K562 (cell line): Measurements from ENCODE around the gene PTPRC. TPM values are rescaled to one million over a fixed set of nuclear protein-coding genes. Genes with fewer than 3 reads are reported as not detected.

Experiments used
- ATAC-seq: fragments of 200-7000 bp; cut with Tn5 transposase; 3 replicates; pipeline ENCODE4 v1.9.1; 2020; ENCODE audit warnings: moderate library complexity
- BruUV-seq: library from RNA; stranded (reverse); fragments of 400-500 nt; replicated peaks from 2 replicates; lab custom pipeline; 2021; lab: Mats Ljungman, UMichigan
- CTCF ChIA-PET: fragments of 300-600 bp; formaldehyde crosslinking; extraction: SDS; loops from one replicate; lab custom pipeline; 2021; ENCODE audit warnings: low intra/inter-chr PET ratio; lab: Yijun Ruan, JAX
- POLR2A ChIA-PET: fragments of 300-600, 350-650 bp; sonication (Branson Sonifier 250); formaldehyde crosslinking; extraction: SDS; loops from one replicate; lab custom pipeline; 2021; ENCODE audit warnings: antibody characterized with exemption, inconsistent platforms; lab: Yijun Ruan, JAX
- DNase-seq, 4 experiments: peaks; one replicate each; pipeline versions ENCODE4 v3.0.0 to v3.0.0-alpha.2; 2011 to 2018; ENCODE audit warnings: low spot score in 3 of 4, mixed read lengths in 3 of 4; ENCODE audit errors: extremely low read depth in 1 of 4
- FAIRE-seq: peaks from 2 replicates; lab custom pipeline; 2011; peaks lifted over from hg19 to GRCh38; lab: Jason Lieb, UNC
- H2AFZ ChIP-seq: 2 replicates; pipeline ENCODE4 v1.6.0; 2011; ENCODE audit warnings: low read depth, low read length, control low read depth, inconsistent platforms
- H3K27ac ChIP-seq: fragments of 200-600 bp; 3 replicates; pipeline ENCODE4 v1.8.0; 2011; ENCODE audit warnings: low read depth, mild to moderate bottlenecking, control low read depth, inconsistent platforms, low read length, moderate library complexity, mixed read lengths; ENCODE audit errors: extremely low read depth
- H3K27me3 ChIP-seq, 2 experiments: fragments of 300-600 bp in 1 of 2; 2 replicates in 1 of 2; 3 replicates in 1 of 2; pipeline versions ENCODE4 v1.6.0 to v1.8.0; 2011; ENCODE audit warnings: inconsistent platforms in 2 of 2, low read length in 2 of 2, mild to moderate bottlenecking in 1 of 2, mixed read lengths in 1 of 2, moderate library complexity in 1 of 2; ENCODE audit not compliant: control insufficient read depth in 2 of 2, insufficient read depth in 2 of 2
- H3K36me3 ChIP-seq: fragments of 300-600 bp; 3 replicates; pipeline ENCODE4 v1.8.0; 2011; ENCODE audit warnings: mild to moderate bottlenecking, low read length, inconsistent platforms; ENCODE audit not compliant: control insufficient read depth, insufficient read depth
- H3K4me1 ChIP-seq, 2 experiments: fragments of 200-600 bp in 1 of 2; replicated peaks in 1 of 2; 2 replicates in 1 of 2; 3 replicates in 1 of 2; pipeline versions ENCODE4 v1.5.1 to v1.8.0; 2011; ENCODE audit warnings: inconsistent platforms in 2 of 2, low read length in 2 of 2, mild to moderate bottlenecking in 1 of 2, mixed read lengths in 1 of 2, moderate library complexity in 1 of 2; ENCODE audit not compliant: control insufficient read depth in 2 of 2, insufficient read depth in 2 of 2
- H3K4me2 ChIP-seq: 2 replicates; pipeline ENCODE4 v1.6.1; 2011; ENCODE audit warnings: low read length, control low read depth, inconsistent platforms, mixed read lengths; ENCODE audit not compliant: insufficient read depth
- H3K4me3 ChIP-seq: fragments of 200-600 bp; sonication (generic), shearing (Covaris generic); 2 replicates; pipeline ENCODE4 v1.5.1; 2016; ENCODE audit warnings: control low read depth, inconsistent platforms
- H3K79me2 ChIP-seq: fragments of 200-600 bp; 3 replicates; pipeline ENCODE4 v1.8.0; 2011; ENCODE audit warnings: low read length, inconsistent platforms; ENCODE audit not compliant: control insufficient read depth, insufficient read depth
- H3K9ac ChIP-seq, 2 experiments: 2 replicates each; pipeline versions ENCODE4 v1.6.0 to v1.6.1; 2011; ENCODE audit warnings: low read depth in 2 of 2, low read length in 2 of 2, control low read depth in 1 of 2, inconsistent platforms in 1 of 2, mild to moderate bottlenecking in 1 of 2, mixed read lengths in 1 of 2; ENCODE audit not compliant: insufficient read depth in 1 of 2
- H3K9me1 ChIP-seq: one replicate; pipeline ENCODE4 v1.6.0; 2011; ENCODE audit warnings: inconsistent platforms, mild to moderate bottlenecking, low read length, moderate library complexity; ENCODE audit not compliant: control insufficient read depth, insufficient read depth
- H3K9me3 ChIP-seq: replicated peaks from 2 replicates; pipeline ENCODE4 v1.5.1; 2011; ENCODE audit warnings: low read depth, low read length, inconsistent platforms; ENCODE audit not compliant: control insufficient read depth, insufficient read depth
- H4K20me1 ChIP-seq: replicated peaks from 2 replicates; pipeline ENCODE4 v1.6.1; 2011; ENCODE audit warnings: low read length, inconsistent platforms, mixed read lengths; ENCODE audit not compliant: control insufficient read depth, insufficient read depth
- CHAMP1 ChIP-seq: fragments of 450-650 bp; IDR thresholded peaks from 2 replicates; pipeline ENCODE4 v1.6.1; 2016; ENCODE audit warnings: mild to moderate bottlenecking
- DMBX1 ChIP-seq: fragments of 250-450 bp; sonication (Bioruptor Pico); IDR thresholded peaks from 2 replicates; pipeline ENCODE4 v1.8.0; 2022; ENCODE audit warnings: inconsistent platforms, mild to moderate bottlenecking, moderate library complexity, borderline replicate concordance
- ELF2 ChIP-seq: fragments of 250-450 bp; sonication (Bioruptor Pico); IDR thresholded peaks from 2 replicates; pipeline ENCODE4 v1.5.0; 2021; ENCODE audit warnings: mild to moderate bottlenecking
- PHB ChIP-seq: fragments of 250-450 bp; sonication (Bioruptor Pico); IDR thresholded peaks from 2 replicates; pipeline ENCODE4 v1.5.0; 2021
- POLR2AphosphoS5 ChIP-seq: IDR thresholded peaks from 2 replicates; pipeline ENCODE4 v1.6.1; 2011; ENCODE audit warnings: mild to moderate bottlenecking, low read depth, low read length, moderate library complexity; ENCODE audit not compliant: control insufficient read depth, insufficient read depth
- SNRNP70 ChIP-seq: fragments of 200-400 bp; formaldehyde crosslinking; optimal IDR thresholded peaks from 2 replicates; pipeline ENCODE3; 2017; ENCODE audit warnings: low read depth, low read length
- SRSF3 ChIP-seq: fragments of 200-400 bp; formaldehyde crosslinking; IDR thresholded peaks from 2 replicates; pipeline ENCODE4 v1.6.1; 2016; ENCODE audit warnings: mild to moderate bottlenecking, low read length, moderate library complexity; ENCODE audit not compliant: insufficient read depth
- TSC22D4 ChIP-seq: fragments of 450-650 bp; IDR thresholded peaks from 2 replicates; pipeline ENCODE4 v1.6.1; 2016; ENCODE audit warnings: missing genetic modification characterization, missing biosample characterization, control low read depth
- ZBTB7A ChIP-seq: IDR thresholded peaks from 2 replicates; pipeline ENCODE4 v1.6.1; 2011; ENCODE audit warnings: low read depth, mild to moderate bottlenecking, low read length, moderate library complexity, borderline replicate concordance; ENCODE audit not compliant: control insufficient read depth
- ZBTB8A ChIP-seq: fragments of 450-650 bp; IDR thresholded peaks from 2 replicates; pipeline ENCODE4 v1.6.1; 2018; ENCODE audit warnings: mild to moderate bottlenecking, moderate library complexity; ENCODE audit not compliant: partially characterized antibody
- ZNF354B ChIP-seq: fragments of 250-450 bp; sonication (Bioruptor Pico); IDR thresholded peaks from 2 replicates; pipeline ENCODE4 v1.4.0; 2020
- ZNF780A ChIP-seq: fragments of 250-450 bp; sonication (Bioruptor Pico); IDR thresholded peaks from 2 replicates; pipeline ENCODE4 v1.5.0; 2021; ENCODE audit warnings: mild to moderate bottlenecking
- WGBS: fragments of 100-300 bp; shearing (Covaris generic); methylation state at CpG from one replicate; pipeline ENCODE4 v1.1.6; 2016; ENCODE audit warnings: low coverage, mixed read lengths; ENCODE audit not compliant: insufficient coverage; ENCODE audit errors: missing lambda C conversion rate; 5-methylcytosine and 5-hydroxymethylcytosine counted together
- in situ Hi-C: fragments of 300-500 bp; cut with MboI; formaldehyde crosslinking; loops from 4 replicates; pipeline ENCODE4 v1.15.0; 2018; ENCODE audit warnings: inconsistent platforms, mixed read lengths
- intact Hi-C: fragments of 100-400 bp; cut with micrococcal nuclease; formaldehyde crosslinking; loops from 2 replicates; pipeline ENCODE4 v1.14.2; 2022
- polyA plus RNA-seq, 8 experiments: library from polyadenylated mRNA; depleted of rRNA in 4 of 8; stranded (reverse) in 5 of 8; unstranded in 3 of 8; fragments of >200 nt; fragmentation: Nextera tagmentation in 2 of 8; fragmentation: Illumina TruSeq in 1 of 8; extraction: Ambion mirVana in 2 of 8; extraction: Trizol in 1 of 8; gene quantifications; 2 replicates each; pipeline versions ENCODE4 v1.2.1 to v1.2.3, GENCODE V29; 2011 to 2014; ENCODE audit warnings: inconsistent platforms in 1 of 8, missing spikeins in 1 of 8
- total RNA-seq, 7 experiments: library from RNA; depleted of rRNA in 6 of 7; stranded (reverse); fragments of >200 nt in 6 of 7; fragmentation: Illumina TruSeq in 2 of 7; extraction: Trizol in 2 of 7; gene quantifications; 2 replicates each; pipeline versions ENCODE4 v1.2.1 to v1.2.3, GENCODE V29; 2011 to 2021; ENCODE audit warnings: low replicate concordance in 1 of 7
- TF ChIP-seq, protein P1 (sequence below): sonication (generic); formaldehyde crosslinking; IDR thresholded peaks from 2 replicates; pipeline ENCODE4 v1.8.1; 2023; ENCODE audit warnings: mild to moderate bottlenecking, missing genetic modification reagents
- TF ChIP-seq, protein P2 (sequence below), 2 experiments: fragments of 450-650 bp; conservative IDR thresholded peaks; 2 replicates each; pipeline ENCODE4 v1.6.1; 2017; ENCODE audit warnings: mild to moderate bottlenecking in 2 of 2, moderate library complexity in 2 of 2

The PTPRC gene
- total and polyA plus RNA-seq, 9 of the 15 experiments (the other 6 are each of a cell fraction or from before 2014, with no cell fraction given): 7.1 to 107 (median 62.9) TPM

DNA sequence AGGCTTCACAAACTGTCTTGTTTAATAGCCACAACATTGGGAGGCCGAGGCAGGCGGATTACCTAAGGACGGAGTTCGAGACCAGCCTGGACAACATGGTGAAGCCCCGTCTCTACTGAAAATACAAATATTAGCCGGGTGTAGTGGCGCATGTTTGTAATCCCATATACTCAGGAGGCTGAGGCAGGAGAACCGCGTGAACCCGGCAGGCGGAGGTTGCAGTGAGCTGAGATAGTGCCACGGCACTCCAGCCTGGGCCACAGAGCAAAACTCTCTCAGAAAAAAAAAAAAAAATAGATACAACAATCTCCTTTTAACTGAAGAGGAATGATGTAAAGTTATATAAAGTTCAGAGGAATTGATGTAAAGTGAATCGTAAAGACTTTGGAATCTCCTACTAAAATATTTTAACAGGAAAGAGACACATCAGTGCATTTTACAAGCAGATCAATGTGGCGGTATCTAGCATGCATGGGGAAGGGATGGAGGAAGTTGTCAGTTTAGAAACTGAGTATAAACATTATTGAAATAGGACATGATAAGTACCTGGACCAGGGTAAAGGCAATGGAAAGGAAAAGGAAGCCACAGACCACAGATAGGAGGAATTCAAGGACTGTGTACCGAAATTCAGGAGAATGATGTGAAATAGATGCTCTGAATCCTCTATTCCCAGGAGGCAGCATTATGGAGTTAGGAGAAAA lies 41.5 kb downstream of the PTPRC start:
- Histone ChIP-seq H3K79me2 (peaks cover 18% of the 10 kb centered on the region), H3K36me3 (no peaks in the 10 kb centered on the region), H3K4me1 (peaks cover 4 to 5% of the 10 kb centered on the region in 2 experiments; a peak in 4 of 5 replicates), H3K4me2 (no peak overlapping the region), H3K9me1 (no peaks in the 10 kb centered on the region), H3K9ac (no peak overlapping the region), H3K27me3 (no peaks in the 10 kb centered on the region), H2AFZ (no peak overlapping the region), H3K4me3 (no peak overlapping the region), H4K20me1 (no peaks in the 10 kb centered on the region), H3K9me3 (no peaks in the 10 kb centered on the region; the same call in 1 of the 2 replicates), H3K27ac (no peak overlapping the region)
- intact Hi-C loops (loop anchor here (2.0 kb wide), 1 partner anchor 24 kb away; no protein-coding TSS in a partner anchor), in situ Hi-C loops (no loop called here)
- ChIA-PET CTCF (interaction anchor here (0.7 kb wide), 1 partner anchor 74 kb away, joined by 3 read pairs; no protein-coding TSS in a partner anchor), POLR2A (interaction anchor here (0.9 to 1.4 kb wide), 2 partner anchors 9 to 10 kb away, joined by 3 to 5 read pairs; no protein-coding TSS in a partner anchor)
- no TSS peak for BruUV-seq
- 56% methylated on average over 15 of the region's 15 CpGs for WGBS
- no peak for FAIRE-seq
- DNase-seq: no peak
- no peak for ATAC-seq
- TF ChIP-seq TSC22D4 (tag) (no peak), POLR2AphosphoS5 (no peak), ZBTB7A (no peak), DMBX1 (no peak), ZNF354B (CRISPR knock-in tag) (no peak), PHB (CRISPR knock-in tag) (no peak), SNRNP70 (no peak), ZBTB8A (no peak), ELF2 (CRISPR knock-in tag) (no peak), CHAMP1 (no peak), ZNF780A (CRISPR knock-in tag) (no peak), SRSF3 (no peak)
- TF ChIP-seq, protein P1, sequence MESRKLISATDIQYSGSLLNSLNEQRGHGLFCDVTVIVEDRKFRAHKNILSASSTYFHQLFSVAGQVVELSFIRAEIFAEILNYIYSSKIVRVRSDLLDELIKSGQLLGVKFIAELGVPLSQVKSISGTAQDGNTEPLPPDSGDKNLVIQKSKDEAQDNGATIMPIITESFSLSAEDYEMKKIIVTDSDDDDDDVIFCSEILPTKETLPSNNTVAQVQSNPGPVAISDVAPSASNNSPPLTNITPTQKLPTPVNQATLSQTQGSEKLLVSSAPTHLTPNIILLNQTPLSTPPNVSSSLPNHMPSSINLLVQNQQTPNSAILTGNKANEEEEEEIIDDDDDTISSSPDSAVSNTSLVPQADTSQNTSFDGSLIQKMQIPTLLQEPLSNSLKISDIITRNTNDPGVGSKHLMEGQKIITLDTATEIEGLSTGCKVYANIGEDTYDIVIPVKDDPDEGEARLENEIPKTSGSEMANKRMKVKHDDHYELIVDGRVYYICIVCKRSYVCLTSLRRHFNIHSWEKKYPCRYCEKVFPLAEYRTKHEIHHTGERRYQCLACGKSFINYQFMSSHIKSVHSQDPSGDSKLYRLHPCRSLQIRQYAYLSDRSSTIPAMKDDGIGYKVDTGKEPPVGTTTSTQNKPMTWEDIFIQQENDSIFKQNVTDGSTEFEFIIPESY (CRISPR knock-in tag): no peak
- TF ChIP-seq, protein P2, sequence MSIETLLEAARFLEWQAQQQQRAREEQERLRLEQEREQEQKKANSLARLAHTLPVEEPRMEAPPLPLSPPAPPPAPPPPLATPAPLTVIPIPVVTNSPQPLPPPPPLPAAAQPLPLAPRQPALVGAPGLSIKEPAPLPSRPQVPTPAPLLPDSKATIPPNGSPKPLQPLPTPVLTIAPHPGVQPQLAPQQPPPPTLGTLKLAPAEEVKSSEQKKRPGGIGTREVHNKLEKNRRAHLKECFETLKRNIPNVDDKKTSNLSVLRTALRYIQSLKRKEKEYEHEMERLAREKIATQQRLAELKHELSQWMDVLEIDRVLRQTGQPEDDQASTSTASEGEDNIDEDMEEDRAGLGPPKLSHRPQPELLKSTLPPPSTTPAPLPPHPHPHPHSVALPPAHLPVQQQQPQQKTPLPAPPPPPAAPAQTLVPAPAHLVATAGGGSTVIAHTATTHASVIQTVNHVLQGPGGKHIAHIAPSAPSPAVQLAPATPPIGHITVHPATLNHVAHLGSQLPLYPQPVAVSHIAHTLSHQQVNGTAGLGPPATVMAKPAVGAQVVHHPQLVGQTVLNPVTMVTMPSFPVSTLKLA (conservative IDR thresholded peaks at IDR 0.05): no peak
